ENCODE data around the gene NHSL1.

Gene NHSL1

DNA sequence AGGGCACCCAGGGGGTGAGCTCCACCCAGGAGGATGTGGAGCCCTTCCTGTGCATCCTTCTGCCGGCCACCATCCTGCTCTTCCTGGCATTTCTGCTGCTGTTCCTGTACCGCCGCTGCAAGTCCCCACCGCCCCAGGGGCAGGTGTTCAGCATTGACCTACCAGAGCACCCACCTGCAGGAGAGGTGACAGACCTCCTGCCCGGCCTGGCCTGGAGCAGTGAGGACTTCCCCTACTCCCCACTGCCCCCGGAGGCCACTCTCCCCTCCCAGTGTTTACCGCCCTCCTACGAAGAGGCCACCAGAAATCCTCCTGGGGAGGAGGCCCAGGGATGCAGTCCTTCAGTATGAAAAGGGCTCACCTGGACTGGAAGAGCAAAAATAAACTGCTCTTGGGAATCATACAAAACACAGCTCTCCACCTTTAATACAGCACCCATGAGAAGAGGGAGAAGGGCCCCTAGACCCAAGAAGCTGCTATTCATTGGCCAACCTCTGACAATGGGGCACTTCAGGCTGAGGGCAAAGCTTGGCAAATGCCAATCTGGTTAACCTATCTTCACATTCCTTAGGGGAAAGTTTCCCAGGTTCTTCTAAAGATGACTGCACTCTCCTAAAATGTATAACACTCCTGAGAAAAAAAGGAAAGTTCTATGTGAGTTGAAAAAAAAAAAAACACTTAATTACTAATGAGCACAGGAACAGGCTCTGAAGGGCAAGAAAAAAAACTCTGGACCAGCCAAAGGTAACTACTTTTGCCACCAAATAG is 116.6 kb downstream of the NHSL1 start:
- TF ChIP-seq POLR2A (IDR thresholded peaks at IDR 0.05; ENCODE audit: low read depth, low read length) (no peak), POLR2AphosphoS5 (IDR thresholded peaks at IDR 0.05; ENCODE audit: low read depth, low read length) (no peak), TAF1 (IDR thresholded peaks at IDR 0.05; ENCODE audit: borderline replicate concordance, low read depth, low read length) (no peak)
- FAIRE-seq (no peak), DNase-seq (ENCODE audit: insufficient read length) (no peak)

DNA sequence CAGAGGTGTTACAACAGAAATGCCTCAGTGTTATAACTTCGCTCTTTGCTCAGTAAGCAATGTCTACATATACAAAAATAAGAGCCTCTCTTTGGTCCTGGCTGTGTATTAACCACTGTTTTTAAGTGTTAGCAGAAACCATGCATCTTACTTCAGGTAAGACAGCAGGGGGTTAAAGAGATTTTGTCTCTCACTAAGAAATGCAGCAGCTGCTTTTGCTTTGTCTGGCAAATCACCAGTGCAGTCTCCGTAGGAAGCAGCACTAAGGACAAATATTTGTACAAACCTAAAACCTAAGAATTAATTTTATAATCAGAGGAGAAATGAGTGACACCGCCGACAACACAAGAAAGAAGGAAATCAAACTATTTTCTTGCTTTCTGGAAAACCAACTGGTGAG is 120.8 kb downstream of the NHSL1 start:
- no peak for TF ChIP-seq POLR2AphosphoS5 (IDR thresholded peaks at IDR 0.05; ENCODE audit: low read depth, low read length)
- TF ChIP-seq TAF1 (IDR thresholded peaks at IDR 0.05; ENCODE audit: borderline replicate concordance, low read depth, low read length): no peak
- no peak for TF ChIP-seq POLR2A (IDR thresholded peaks at IDR 0.05; ENCODE audit: low read depth, low read length)
- FAIRE-seq (no peak), DNase-seq (ENCODE audit: insufficient read length) (no peak)

DNA sequence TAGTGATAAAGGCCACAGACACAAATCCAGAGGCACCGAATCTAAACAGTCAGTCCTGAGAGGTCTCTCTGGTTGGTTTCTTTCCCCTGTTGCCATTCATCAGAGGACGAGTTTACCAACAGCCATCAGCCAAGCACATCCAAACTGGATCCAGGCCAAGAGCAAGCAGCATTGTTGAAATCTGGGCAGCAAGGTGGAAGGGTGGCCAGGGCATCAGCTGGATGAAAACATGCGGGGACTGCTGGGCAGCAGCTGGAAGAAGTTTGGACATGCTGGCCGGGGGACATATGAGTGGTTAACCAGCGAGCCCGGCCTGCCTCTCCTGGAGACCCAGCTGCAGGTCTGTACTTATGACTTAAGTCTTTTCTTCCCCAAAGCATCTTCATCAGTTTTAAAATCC is 121.5 kb downstream of the NHSL1 start, which contains the start of gene SMIM28:
TSS of gene SMIM28 (plus strand) at position 62 of the 400 bp plus-strand sequence. CDS start at position 230, 168 bp downstream.
- DNase-seq (ENCODE audit: insufficient read length) (no peak), FAIRE-seq (no peak)
- no peak for TF ChIP-seq TAF1 (IDR thresholded peaks at IDR 0.05; ENCODE audit: borderline replicate concordance, low read depth, low read length)

DNA sequence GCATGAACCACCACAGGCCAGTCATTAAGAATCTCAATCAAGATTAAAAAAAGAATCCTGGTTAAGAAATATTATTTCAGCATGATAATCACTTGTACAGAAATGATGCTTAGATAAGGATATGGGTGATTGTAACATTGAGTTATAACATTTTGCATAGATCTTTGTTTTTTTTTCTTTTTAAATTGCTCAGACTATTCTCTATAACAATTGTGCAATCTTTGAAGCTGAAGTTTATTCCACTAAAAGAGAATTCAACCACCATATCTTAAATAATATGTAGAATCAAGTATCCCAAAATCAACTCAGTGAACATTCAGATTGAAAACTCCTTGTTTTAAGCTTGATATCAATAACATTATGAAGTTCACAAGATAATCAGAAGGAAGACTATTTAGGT is 122.3 kb downstream of the NHSL1 start:
- DNase-seq (ENCODE audit: insufficient read length): no peak
- TF ChIP-seq TAF1 (IDR thresholded peaks at IDR 0.05; ENCODE audit: borderline replicate concordance, low read depth, low read length) (no peak), POLR2A (IDR thresholded peaks at IDR 0.05; ENCODE audit: low read depth, low read length) (no peak), POLR2AphosphoS5 (IDR thresholded peaks at IDR 0.05; ENCODE audit: low read depth, low read length) (no peak)
- FAIRE-seq: no peak

DNA sequence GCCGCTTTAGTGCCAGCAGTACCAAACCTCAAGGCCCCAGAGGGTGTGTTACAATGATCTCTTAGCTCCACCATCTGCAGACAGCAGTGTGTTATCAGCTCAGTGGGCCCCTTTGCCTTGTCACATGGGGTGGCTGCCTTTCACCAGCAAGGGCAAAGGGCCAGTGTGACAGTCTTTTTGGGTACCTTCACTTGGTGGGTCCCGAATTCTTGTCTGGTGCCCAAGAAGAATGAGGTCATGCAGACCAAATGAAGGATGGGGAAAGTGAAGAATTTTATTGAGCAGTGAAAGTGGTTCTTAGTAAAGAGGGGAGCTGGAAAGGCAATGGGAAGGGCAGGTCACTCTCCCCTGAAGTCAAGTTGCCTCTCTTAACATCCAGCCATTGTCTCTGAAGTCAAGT is 124.5 kb downstream of the NHSL1 start:
- TF ChIP-seq POLR2AphosphoS5 (IDR thresholded peaks at IDR 0.05; ENCODE audit: low read depth, low read length) (no peak), POLR2A (IDR thresholded peaks at IDR 0.05; ENCODE audit: low read depth, low read length) (no peak), TAF1 (IDR thresholded peaks at IDR 0.05; ENCODE audit: borderline replicate concordance, low read depth, low read length) (no peak)
- no peak for DNase-seq (ENCODE audit: insufficient read length)
- no peak for FAIRE-seq

DNA sequence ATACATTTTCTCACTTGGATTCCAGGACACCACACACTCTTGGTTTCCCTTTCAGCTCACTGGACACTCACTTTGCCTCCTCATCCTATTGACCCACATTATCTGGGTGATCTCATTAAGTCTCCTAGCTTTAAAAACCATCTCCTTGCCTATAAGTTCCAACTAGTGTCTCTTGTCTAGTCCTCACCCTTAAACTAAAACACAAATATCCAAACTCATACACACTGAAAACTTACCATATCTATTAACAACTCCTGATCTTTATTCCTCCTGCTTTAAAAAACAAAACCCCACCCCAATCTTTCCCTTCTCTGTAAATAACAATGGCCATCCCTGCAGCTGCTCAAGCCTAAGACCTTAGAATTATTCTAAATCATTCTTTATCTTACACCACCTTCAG is 125.1 kb downstream of the NHSL1 start:
- FAIRE-seq (no peak), DNase-seq (ENCODE audit: insufficient read length) (no peak)
- TF ChIP-seq POLR2AphosphoS5 (IDR thresholded peaks at IDR 0.05; ENCODE audit: low read depth, low read length) (no peak), TAF1 (IDR thresholded peaks at IDR 0.05; ENCODE audit: borderline replicate concordance, low read depth, low read length) (no peak), POLR2A (IDR thresholded peaks at IDR 0.05; ENCODE audit: low read depth, low read length) (no peak)

DNA sequence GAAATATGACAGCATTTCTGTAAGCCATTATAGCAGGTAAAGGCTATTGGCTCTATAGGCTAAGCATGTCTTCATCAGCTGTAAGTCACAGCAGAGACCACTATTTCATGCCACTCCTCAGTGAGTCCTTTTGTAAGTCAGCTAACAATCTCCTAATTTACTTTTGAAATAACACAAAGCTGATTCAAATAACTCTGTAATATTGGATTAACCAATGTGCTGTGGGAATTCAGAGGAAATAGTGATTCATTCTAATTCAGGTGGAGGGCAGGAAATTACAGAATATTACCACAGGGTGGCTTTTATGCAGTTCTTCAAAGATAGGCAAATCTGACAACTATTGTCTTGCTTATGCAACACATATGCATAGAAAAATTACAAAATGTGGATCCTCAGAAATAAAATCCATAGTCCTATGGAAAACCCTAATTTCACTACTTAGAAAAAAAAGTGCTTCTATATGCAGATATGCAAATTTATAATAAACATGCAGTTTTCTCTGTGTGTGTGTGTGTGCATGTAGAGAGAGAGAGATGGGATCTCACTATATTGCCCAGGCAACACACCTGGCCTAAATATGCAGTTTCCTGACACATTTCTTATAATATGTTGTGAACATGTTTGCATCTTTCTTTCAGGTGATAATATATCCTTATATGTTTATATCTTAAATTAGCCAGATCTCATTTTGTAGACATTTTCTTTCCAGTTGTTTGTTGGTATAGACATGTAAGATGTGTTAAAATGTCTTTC is 126.4 kb downstream of the NHSL1 start:
- no peak for DNase-seq (ENCODE audit: insufficient read length)
- no peak for FAIRE-seq
- no peak for TF ChIP-seq POLR2A (IDR thresholded peaks at IDR 0.05; ENCODE audit: low read depth, low read length)
- no peak for TF ChIP-seq TAF1 (IDR thresholded peaks at IDR 0.05; ENCODE audit: borderline replicate concordance, low read depth, low read length)
- TF ChIP-seq POLR2AphosphoS5 (IDR thresholded peaks at IDR 0.05; ENCODE audit: low read depth, low read length): no peak

Data from GM12892 (cell line).